ENCODE data around the gene TTLL10. TPM values are rescaled to one million over a fixed set of nuclear protein-coding genes. Genes with fewer than 3 reads are reported as not detected.

Gene TTLL10
- total RNA-seq, 1 experiment from 2014 or later: 4.0 TPM

GRCh38 chr1:1222575-1223225 lies 49.0 kb downstream of the TTLL10 start:
- POLR2A ChIA-PET (ENCODE audit: unreplicated experiment): no interaction called here
- no peaks in the 10 kb centered on the region; the same call in 1 of the 2 replicates for H3K36me3 ChIP-seq (ENCODE audit: low read depth)

GRCh38 chr1:1223321-1223720 lies 49.6 kb downstream of the TTLL10 start:
- Histone ChIP-seq H3K9me3 (ENCODE audit: insufficient read depth, low read depth) (no peaks in the 10 kb centered on the region), H3F3A (ENCODE audit: insufficient read depth, low read depth) (peaks cover 4% of the 10 kb centered on the region; the same call in 1 of the 2 replicates)

More at GRCh38 chr1:1222575-1223225, 49.0 kb downstream of the TTLL10 start:
- Histone ChIP-seq H3K4me3 (no peak overlapping the region), H3K79me2 (ENCODE audit: low read depth) (peaks cover 14% of the 10 kb centered on the region; the same call in 1 of the 2 replicates), H3K27me3 (ENCODE audit: insufficient read depth, low read depth) (no peaks in the 10 kb centered on the region), H3K9me2 (ENCODE audit: insufficient read depth) (no peaks in the 10 kb centered on the region), H3K4me2 (no peak overlapping the region), H3K27ac (no peak overlapping the region), H3F3A (ENCODE audit: insufficient read depth, low read depth) (peaks cover 6% of the 10 kb centered on the region; the same call in 1 of the 2 replicates), H3K9me3 (ENCODE audit: insufficient read depth, low read depth) (no peaks in the 10 kb centered on the region), H4K20me1 (ENCODE audit: insufficient read depth) (peaks cover 11% of the 10 kb centered on the region), H3K4me1 (replicated peaks; ENCODE audit: insufficient read depth) (no peaks in the 10 kb centered on the region), H2AFZ (no peak overlapping the region)
- BruUV-seq (replicated peaks): no TSS peak
- TF ChIP-seq CTCF (conservative IDR thresholded peaks at IDR 0.05) (no peak), EZH2 (IDR thresholded peaks at IDR 0.05; ENCODE audit: low read depth) (no peak)
- DNase-seq: no peak
- CTCF ChIA-PET: no interaction called here
- intact Hi-C loops (cut with micrococcal nuclease; ENCODE audit: unreplicated experiment): no loop called here

GRCh38 chr1:1223891-1224290 lies 50.2 kb downstream of the TTLL10 start:
- H3K9me3 ChIP-seq (ENCODE audit: insufficient read depth, low read depth): no peaks in the 10 kb centered on the region
- BruUV-seq (replicated peaks): no TSS peak
- no peaks in the 10 kb centered on the region for H3F3A ChIP-seq (ENCODE audit: insufficient read depth, low read depth)
- intact Hi-C loops (cut with micrococcal nuclease; ENCODE audit: unreplicated experiment): no loop called here
- ChIA-PET POLR2A (ENCODE audit: unreplicated experiment) (no interaction called here), CTCF (no interaction called here)
- H3K4me3 ChIP-seq: no peak overlapping the region
- H4K20me1 ChIP-seq (ENCODE audit: insufficient read depth): peaks cover 17% of the 10 kb centered on the region
- no peak for TF ChIP-seq CTCF (conservative IDR thresholded peaks at IDR 0.05)
- no peak for TF ChIP-seq EZH2 (IDR thresholded peaks at IDR 0.05; ENCODE audit: low read depth)
- H3K4me1 ChIP-seq (replicated peaks; ENCODE audit: insufficient read depth): no peaks in the 10 kb centered on the region
- peaks cover 26% of the 10 kb centered on the region for H3K79me2 ChIP-seq (ENCODE audit: low read depth)
- H2AFZ ChIP-seq: no peak overlapping the region
- H3K36me3 ChIP-seq (ENCODE audit: low read depth): no peaks in the 10 kb centered on the region; the same call in 1 of the 2 replicates
- no peaks in the 10 kb centered on the region for H3K9me2 ChIP-seq (ENCODE audit: insufficient read depth)
- DNase-seq: no peak
- no peak overlapping the region for H3K4me2 ChIP-seq
- no peaks in the 10 kb centered on the region for H3K27me3 ChIP-seq (ENCODE audit: insufficient read depth, low read depth)
- H3K27ac ChIP-seq: no peak overlapping the region

More at GRCh38 chr1:1223321-1223720, 49.6 kb downstream of the TTLL10 start:
- Histone ChIP-seq H3K27me3 (ENCODE audit: insufficient read depth, low read depth) (no peaks in the 10 kb centered on the region), H4K20me1 (ENCODE audit: insufficient read depth) (peaks cover 13% of the 10 kb centered on the region), H3K9me2 (ENCODE audit: insufficient read depth) (no peaks in the 10 kb centered on the region), H2AFZ (no peak overlapping the region), H3K4me2 (no peak overlapping the region), H3K4me1 (replicated peaks; ENCODE audit: insufficient read depth) (no peaks in the 10 kb centered on the region), H3K4me3 (no peak overlapping the region), H3K79me2 (ENCODE audit: low read depth) (peaks cover 21% of the 10 kb centered on the region), H3K36me3 (ENCODE audit: low read depth) (no peaks in the 10 kb centered on the region; the same call in 1 of the 2 replicates), H3K27ac (no peak overlapping the region)
- no peak for TF ChIP-seq EZH2 (IDR thresholded peaks at IDR 0.05; ENCODE audit: low read depth)
- TF ChIP-seq CTCF (conservative IDR thresholded peaks at IDR 0.05): no peak
- no TSS peak for BruUV-seq (replicated peaks)
- POLR2A ChIA-PET (ENCODE audit: unreplicated experiment): no interaction called here
- intact Hi-C loops (cut with micrococcal nuclease; ENCODE audit: unreplicated experiment): no loop called here
- CTCF ChIA-PET: no interaction called here
- DNase-seq: no peak

Data from PC-9 (cell line).